KMS-11 (cell line): ENCODE data around the gene SYT13.

Source experiments
- H2AFZ ChIP-seq: fragments of 200-600 bp; sonication (generic); 2 replicates; pipeline ENCODE4 v1.6.1; 2016; ENCODE audit warnings: antibody characterized with exemption, mixed run types, low read depth
- H3K27ac ChIP-seq: fragments of 200-600 bp; sonication (generic); 2 replicates; pipeline ENCODE4 v1.6.1; 2016; ENCODE audit warnings: mild to moderate bottlenecking, mixed run types
- H3K27me3 ChIP-seq: fragments of 200-600 bp; sonication (generic); 2 replicates; pipeline ENCODE4 v1.6.1; 2017; ENCODE audit warnings: mild to moderate bottlenecking, low read depth, mixed run types, moderate library complexity; ENCODE audit not compliant: insufficient read depth
- H3K36me3 ChIP-seq: fragments of 200-600 bp; sonication (generic); 2 replicates; pipeline ENCODE4 v1.6.1; 2017; ENCODE audit warnings: mild to moderate bottlenecking, mixed run types; ENCODE audit not compliant: insufficient read depth
- H3K4me1 ChIP-seq: fragments of 200-600 bp; sonication (generic); 2 replicates; pipeline ENCODE4 v1.6.1; 2016; ENCODE audit warnings: mild to moderate bottlenecking, low read depth, mixed run types; ENCODE audit not compliant: poor library complexity, severe bottlenecking
- H3K4me2 ChIP-seq: fragments of 200-600 bp; sonication (generic); 2 replicates; pipeline ENCODE4 v1.7.0; 2016; ENCODE audit warnings: mild to moderate bottlenecking, mixed run types
- H3K4me3 ChIP-seq: fragments of 200-600 bp; sonication (generic); IDR thresholded peaks from 2 replicates; pipeline ENCODE4 v1.6.1; 2017; ENCODE audit warnings: low read depth, low read length, mixed read lengths; ENCODE audit not compliant: insufficient read depth
- H3K79me2 ChIP-seq: fragments of 200-600 bp; sonication (generic); 2 replicates; pipeline ENCODE4 v1.6.1; 2016; ENCODE audit warnings: low read depth, mixed run types; ENCODE audit not compliant: insufficient read depth
- H3K9ac ChIP-seq: fragments of 200-600 bp; sonication (generic); 2 replicates; pipeline ENCODE4 v1.6.1; 2016; ENCODE audit warnings: mild to moderate bottlenecking, mixed run types
- H4K20me1 ChIP-seq: fragments of 200-600 bp; sonication (generic); 2 replicates; pipeline ENCODE4 v1.6.1; 2016; ENCODE audit warnings: mild to moderate bottlenecking, mixed run types; ENCODE audit not compliant: insufficient read depth
- CTCF ChIP-seq: fragments of 200-600 bp; sonication (generic); conservative IDR thresholded peaks from 2 replicates; pipeline ENCODE4 v1.6.1; 2017; ENCODE audit warnings: low read depth, mild to moderate bottlenecking, antibody characterized with exemption, low read length, moderate library complexity, mixed read lengths

SYT13 gene

DNA sequence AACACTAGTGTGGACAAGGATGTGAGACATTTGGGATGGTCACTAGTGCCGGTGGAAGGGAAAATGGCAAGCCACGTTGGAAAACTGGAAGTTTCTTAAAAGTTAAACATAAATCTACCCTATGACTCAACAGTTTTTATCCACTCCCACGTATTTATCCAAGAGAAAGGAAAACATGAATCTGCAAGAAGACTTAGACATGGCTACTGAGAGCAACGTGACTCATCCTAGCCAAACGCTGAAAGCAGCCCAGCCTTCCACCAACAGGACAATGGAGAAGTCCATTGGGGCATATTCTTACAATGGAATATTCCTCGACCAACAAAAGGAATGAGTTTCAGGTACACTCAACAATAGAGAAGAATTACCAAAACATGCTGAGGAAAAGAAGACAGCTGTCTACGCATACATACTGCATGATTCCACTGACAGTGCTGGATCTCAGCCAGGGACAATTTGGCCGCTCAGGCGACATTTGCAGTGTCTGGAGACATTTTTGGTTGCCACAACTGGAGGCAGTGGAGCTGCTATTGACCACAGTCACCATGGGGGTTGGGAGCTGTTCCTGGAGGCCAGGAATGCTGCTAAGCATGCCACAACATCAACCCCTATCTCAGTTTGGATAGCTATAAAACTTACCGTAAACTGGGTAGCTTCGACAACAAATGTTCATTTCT is 21.2 kb downstream of the SYT13 start:
- Histone ChIP-seq H3K9ac (no peak overlapping the region), H3K4me3 (no peak overlapping the region), H2AFZ (no peak overlapping the region), H3K27me3 (no peaks in the 10 kb centered on the region), H3K27ac (no peak overlapping the region), H3K79me2 (no peaks in the 10 kb centered on the region), H3K36me3 (no peaks in the 10 kb centered on the region), H3K4me2 (no peak overlapping the region), H4K20me1 (no peaks in the 10 kb centered on the region), H3K4me1 (no peaks in the 10 kb centered on the region)
- no peak for TF ChIP-seq CTCF

GRCh38 chr11:45263773-45264172 is 22.4 kb downstream of the SYT13 start:
- no peak for TF ChIP-seq CTCF
- no peak overlapping the region for H3K4me2 ChIP-seq
- H4K20me1 ChIP-seq: no peaks in the 10 kb centered on the region
- H2AFZ ChIP-seq: no peak overlapping the region
- H3K27ac ChIP-seq: no peak overlapping the region
- no peak overlapping the region for H3K4me3 ChIP-seq
- H3K27me3 ChIP-seq: no peaks in the 10 kb centered on the region
- H3K9ac ChIP-seq: no peak overlapping the region
- H3K4me1 ChIP-seq: no peaks in the 10 kb centered on the region
- no peaks in the 10 kb centered on the region for H3K79me2 ChIP-seq
- no peaks in the 10 kb centered on the region for H3K36me3 ChIP-seq

DNA sequence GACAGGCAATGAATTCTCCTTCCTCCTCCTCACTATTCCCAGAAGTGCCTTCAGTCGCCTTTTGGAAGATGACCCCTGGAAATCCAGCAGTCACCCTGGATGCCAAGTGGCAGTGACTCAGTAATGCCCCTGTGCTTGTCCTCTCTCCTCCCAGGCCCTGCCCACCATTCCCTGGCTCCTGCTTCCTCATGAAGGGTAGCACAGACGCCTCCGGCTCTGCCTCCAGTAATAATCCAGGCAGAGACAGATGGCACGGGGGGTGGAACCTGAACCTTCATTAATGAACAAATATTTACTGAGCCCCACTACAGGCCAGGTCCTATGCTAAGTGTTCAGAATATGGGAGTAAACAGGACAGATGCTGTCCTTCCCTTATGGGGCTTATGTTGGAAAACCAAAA is 23.2 kb downstream of the SYT13 start:
- H3K36me3 ChIP-seq: no peaks in the 10 kb centered on the region
- no peak overlapping the region for H3K4me2 ChIP-seq
- H3K4me3 ChIP-seq: no peak overlapping the region
- no peak overlapping the region for H3K9ac ChIP-seq
- no peaks in the 10 kb centered on the region for H3K27me3 ChIP-seq
- H3K79me2 ChIP-seq: no peaks in the 10 kb centered on the region
- H4K20me1 ChIP-seq: no peaks in the 10 kb centered on the region
- no peaks in the 10 kb centered on the region for H3K4me1 ChIP-seq
- TF ChIP-seq CTCF: no peak
- no peak overlapping the region for H3K27ac ChIP-seq
- no peak overlapping the region for H2AFZ ChIP-seq

DNA sequence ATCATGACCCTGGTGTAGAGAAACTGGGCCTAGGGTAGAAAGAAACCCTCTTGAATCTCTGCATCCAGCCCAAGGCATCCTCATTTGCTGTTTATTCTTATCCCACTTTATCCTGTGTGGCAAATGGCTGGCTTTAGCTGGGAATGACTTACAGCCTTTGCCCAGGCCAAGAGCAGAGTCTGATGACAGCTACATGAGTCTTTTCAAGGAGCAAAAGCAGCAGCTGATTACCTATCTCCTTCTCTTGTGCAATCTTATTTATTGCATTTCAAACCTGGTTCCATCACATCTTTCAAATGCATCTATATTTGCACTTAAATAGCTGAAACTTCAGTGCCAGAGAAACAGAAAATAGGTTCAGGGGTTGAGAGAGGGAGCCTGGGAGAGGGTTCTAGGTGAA is 26.1 kb downstream of the SYT13 start:
- no peaks in the 10 kb centered on the region for H3K79me2 ChIP-seq

More for the DNA sequence above, 26.1 kb downstream of the SYT13 start:
- no peak for TF ChIP-seq CTCF
- Histone ChIP-seq H3K4me2 (no peak overlapping the region), H4K20me1 (no peaks in the 10 kb centered on the region), H3K9ac (no peak overlapping the region), H3K4me3 (no peak overlapping the region), H2AFZ (no peak overlapping the region), H3K27me3 (no peaks in the 10 kb centered on the region), H3K36me3 (no peaks in the 10 kb centered on the region), H3K27ac (no peak overlapping the region), H3K4me1 (no peaks in the 10 kb centered on the region)
